Neural cell (in vitro differentiated cells): ENCODE data around the gene CCDC158. TPM values are rescaled to one million over a fixed set of nuclear protein-coding genes. Genes with fewer than 3 reads are reported as not detected.
"Not testable (repeated sequence)": the region's sequence is repeated elsewhere in the genome, so short reads cannot be mapped to it uniquely, and the experiment has no call there.

Experiments used
- H2AFZ ChIP-seq: fragments of 200-600, 300-800 bp; sonication (generic), shearing (Covaris generic); 2 replicates; pipeline ENCODE4 v1.6.0; 2014; ENCODE audit warnings: low read depth, mild to moderate bottlenecking, antibody characterized with exemption, low read length, moderate library complexity
- H3F3A ChIP-seq: fragments of 200-600 bp; shearing (Covaris generic); 2 replicates; pipeline ENCODE4 v1.6.1; 2016; ENCODE audit warnings: mild to moderate bottlenecking, moderate library complexity, mixed read lengths, antibody characterized with exemption, low read length; ENCODE audit not compliant: insufficient read depth, poor library complexity, severe bottlenecking
- H3K27ac ChIP-seq: fragments of 200-600, 300-800 bp; sonication (generic), shearing (Covaris generic); 2 replicates; pipeline ENCODE4 v1.5.1; 2014; ENCODE audit warnings: mild to moderate bottlenecking, low read length, moderate library complexity
- H3K27me3 ChIP-seq: fragments of 300-800, 200-600 bp; sonication (generic), shearing (Covaris generic); 2 replicates; pipeline ENCODE4 v1.6.0; 2014; ENCODE audit warnings: mild to moderate bottlenecking, low read depth, low read length, moderate library complexity; ENCODE audit not compliant: insufficient read depth
- H3K36me3 ChIP-seq: fragments of 300-800, 200-600 bp; sonication (generic), shearing (Covaris generic); 2 replicates; pipeline ENCODE4 v1.5.1; 2014; ENCODE audit warnings: mild to moderate bottlenecking, antibody characterized with exemption, low read length, moderate library complexity; ENCODE audit not compliant: insufficient read depth
- H3K4me2 ChIP-seq: fragments of 300-800, 200-600 bp; sonication (generic), shearing (Covaris generic); 2 replicates; pipeline ENCODE4 v1.6.0; 2014; ENCODE audit warnings: mild to moderate bottlenecking, low read length
- H3K4me3 ChIP-seq: fragments of 300-800, 200-600 bp; sonication (generic), shearing (Covaris generic); 2 replicates; pipeline ENCODE4 v1.5.1; 2014; ENCODE audit warnings: mild to moderate bottlenecking, low read length, moderate library complexity
- H3K79me2 ChIP-seq: fragments of 200-600 bp; shearing (Covaris generic); replicated peaks from 2 replicates; pipeline ENCODE4 v1.6.0; 2014; ENCODE audit warnings: mild to moderate bottlenecking, low read length, moderate library complexity; ENCODE audit not compliant: insufficient read depth
- H3K9ac ChIP-seq: fragments of 300-800, 200-600 bp; sonication (generic), shearing (Covaris generic); 2 replicates; pipeline ENCODE4 v1.6.1; 2016; ENCODE audit warnings: mild to moderate bottlenecking, low read length, mixed read lengths
- H3K9me2 ChIP-seq: fragments of 200-600 bp; shearing (Covaris generic); 2 replicates; pipeline ENCODE4 v1.6.1; 2016; ENCODE audit warnings: mild to moderate bottlenecking, low read length, mixed read lengths; ENCODE audit not compliant: insufficient read depth
- H3K9me3 ChIP-seq: fragments of 200-600, 300-800 bp; sonication (generic), shearing (Covaris generic); 2 replicates; pipeline ENCODE4 v1.6.1; 2016; ENCODE audit warnings: mild to moderate bottlenecking, mixed run types, low read length, moderate library complexity, mixed read lengths
- H4K20me1 ChIP-seq: fragments of 200-600 bp; shearing (Covaris generic); 2 replicates; pipeline ENCODE4 v1.6.1; 2016; ENCODE audit warnings: mild to moderate bottlenecking, mixed run types; ENCODE audit not compliant: insufficient read depth
- CTCF ChIP-seq: fragments of 450-650 bp; IDR thresholded peaks from 2 replicates; pipeline ENCODE4 v1.5.1; 2014; ENCODE audit warnings: antibody characterized with exemption, mild to moderate bottlenecking, moderate library complexity; ENCODE audit not compliant: poor library complexity, severe bottlenecking
- EP300 ChIP-seq: fragments of 450-650 bp; conservative IDR thresholded peaks from 2 replicates; pipeline ENCODE4 v1.6.1; 2014; ENCODE audit warnings: antibody characterized with exemption, mild to moderate bottlenecking, moderate library complexity; ENCODE audit not compliant: poor library complexity, severe bottlenecking
- EZH2 ChIP-seq: fragments of 200-600, 300-800 bp; shearing (Covaris generic), sonication (generic); IDR thresholded peaks from 2 replicates; pipeline ENCODE4 v1.6.1; 2014; ENCODE audit warnings: antibody characterized with exemption, low read length, borderline replicate concordance, mild to moderate bottlenecking; ENCODE audit not compliant: insufficient read depth, poor library complexity, severe bottlenecking
- MXI1 ChIP-seq: fragments of 450-650 bp; conservative IDR thresholded peaks from 2 replicates; pipeline ENCODE4 v1.6.1; 2014; ENCODE audit warnings: antibody characterized with exemption, mild to moderate bottlenecking; ENCODE audit not compliant: poor library complexity, severe bottlenecking
- POLR2AphosphoS5 ChIP-seq: IDR thresholded peaks from 2 replicates; pipeline ENCODE4 v1.6.1; 2012
- RAD21 ChIP-seq: fragments of 450-650 bp; conservative IDR thresholded peaks from 2 replicates; pipeline ENCODE4 v1.6.1; 2014; ENCODE audit warnings: antibody characterized with exemption, mild to moderate bottlenecking, moderate library complexity
- REST ChIP-seq: IDR thresholded peaks from 2 replicates; pipeline ENCODE4 v1.6.1; 2012; ENCODE audit warnings: borderline replicate concordance
- SMC3 ChIP-seq: fragments of 450-650 bp; conservative IDR thresholded peaks from 2 replicates; pipeline ENCODE4 v1.6.1; 2014; ENCODE audit warnings: antibody characterized with exemption, mild to moderate bottlenecking, moderate library complexity; ENCODE audit not compliant: poor library complexity
- TAF1 ChIP-seq: IDR thresholded peaks from 2 replicates; pipeline ENCODE4 v1.6.1; 2012; ENCODE audit warnings: low read depth
- polyA plus RNA-seq: library from polyadenylated mRNA; depleted of rRNA; stranded (reverse); fragments of >200 nt; gene quantifications from 2 replicates; pipeline ENCODE4 v1.2.3, GENCODE V29; 2014

Gene CCDC158
- polyA plus RNA-seq, 1 donor from 2014 or later: not detected

GRCh38 chr4:76426272-76426671 lies 5.3 kb upstream of the CCDC158 start:
- no peaks in the 10 kb centered on the region for H3F3A ChIP-seq
- H3K79me2 ChIP-seq: no peaks in the 10 kb centered on the region
- TF ChIP-seq POLR2AphosphoS5 (no peak), EZH2 (no peak), TAF1 (no peak), RAD21 (no peak), REST (no peak)
- no peak overlapping the region for H3K4me3 ChIP-seq
- no peaks in the 10 kb centered on the region for H3K36me3 ChIP-seq
- H3K9ac ChIP-seq: no peak overlapping the region
- no peaks in the 10 kb centered on the region for H4K20me1 ChIP-seq
- no peak overlapping the region for H3K27ac ChIP-seq
- H3K9me3 ChIP-seq: no peaks in the 10 kb centered on the region
- H3K4me2 ChIP-seq: no peak overlapping the region
- H3K9me2 ChIP-seq: no peaks in the 10 kb centered on the region
- no peaks in the 10 kb centered on the region for H3K27me3 ChIP-seq
- H2AFZ ChIP-seq: no peak overlapping the region

- H3K27me3 ChIP-seq, H3K79me2 ChIP-seq, H3K27ac ChIP-seq, H3K4me2 ChIP-seq, H2AFZ ChIP-seq, H3F3A ChIP-seq, H3K9me3 ChIP-seq, H4K20me1 ChIP-seq, H3K4me3 ChIP-seq, H3K36me3 ChIP-seq, H3K9ac ChIP-seq, H3K9me2 ChIP-seq: not testable (repeated sequence)
Measured at GRCh38 chr4:76423159-76423558, 2.2 kb upstream of the CCDC158 start.

GRCh38 chr4:76420188-76420761 lies 666 bp downstream of the CCDC158 start:
- Histone ChIP-seq H3K27ac (no peak overlapping the region), H3K36me3 (no peaks in the 10 kb centered on the region), H3K9me2 (no peaks in the 10 kb centered on the region), H3K79me2 (no peaks in the 10 kb centered on the region), H3K9ac (no peak overlapping the region), H2AFZ (no peak overlapping the region), H3K4me2 (no peak overlapping the region), H3K27me3 (no peaks in the 10 kb centered on the region), H3F3A (no peaks in the 10 kb centered on the region), H3K4me3 (no peak overlapping the region), H4K20me1 (no peaks in the 10 kb centered on the region), H3K9me3 (no peaks in the 10 kb centered on the region)
- no peak for TF ChIP-seq EZH2

GRCh38 chr4:76410636-76411035 lies 10.3 kb downstream of the CCDC158 start:
- Histone ChIP-seq H3K27me3 (no peaks in the 10 kb centered on the region), H3K36me3 (no peaks in the 10 kb centered on the region), H3K79me2 (no peaks in the 10 kb centered on the region), H3K9me2 (no peaks in the 10 kb centered on the region), H3K9ac (no peak overlapping the region), H3K4me3 (no peak overlapping the region), H3K9me3 (no peaks in the 10 kb centered on the region), H3K4me2 (no peak overlapping the region), H2AFZ (no peak overlapping the region), H4K20me1 (no peaks in the 10 kb centered on the region), H3F3A (no peaks in the 10 kb centered on the region), H3K27ac (no peak overlapping the region)
- TF ChIP-seq MXI1: no peak
- TF ChIP-seq EZH2: no peak
- TF ChIP-seq POLR2AphosphoS5: no peak
- no peak for TF ChIP-seq SMC3
- TF ChIP-seq TAF1: no peak
- TF ChIP-seq CTCF: no peak
- no peak for TF ChIP-seq EP300
